WTC11 (cell line): Measurements from ENCODE around the gene CLDN9.

Experiments
- EMX1 ChIP-seq: fragments of 250-450 bp; sonication (Bioruptor Pico); IDR thresholded peaks from 2 replicates; pipeline ENCODE4 v1.8.0; 2021; ENCODE audit warnings: mild to moderate bottlenecking
- FOXJ3 ChIP-seq: sonication (generic); formaldehyde crosslinking; IDR thresholded peaks from 2 replicates; pipeline ENCODE4 v1.9.0; 2021; ENCODE audit warnings: missing genetic modification reagents, mild to moderate bottlenecking, borderline replicate concordance
- HMGA2 ChIP-seq: fragments of 250-450 bp; sonication (Bioruptor Pico); IDR thresholded peaks from 2 replicates; pipeline ENCODE4 v1.4.0; 2021; ENCODE audit warnings: mild to moderate bottlenecking, moderate library complexity
- JUN ChIP-seq: sonication (generic); formaldehyde crosslinking; IDR thresholded peaks from 2 replicates; pipeline ENCODE4 v1.8.0; 2023; ENCODE audit warnings: mild to moderate bottlenecking, missing genetic modification reagents
- SP1 ChIP-seq: sonication (generic); formaldehyde crosslinking; conservative IDR thresholded peaks from 2 replicates; pipeline ENCODE4 v1.8.1; 2022; ENCODE audit warnings: missing genetic modification reagents
- ZNF263 ChIP-seq: sonication (generic); formaldehyde crosslinking; IDR thresholded peaks from 2 replicates; pipeline ENCODE4 v1.8.1; 2022; ENCODE audit warnings: low read depth, mild to moderate bottlenecking, moderate library complexity, missing genetic modification reagents
- TF ChIP-seq, protein P1 (sequence below): fragments of 200-600 bp; IDR thresholded peaks from 2 replicates; pipeline ENCODE4 v1.8.0; 2022; ENCODE audit warnings: antibody characterized with exemption
- TF ChIP-seq, protein P2 (sequence below): sonication (generic); formaldehyde crosslinking; IDR thresholded peaks from 2 replicates; pipeline ENCODE4 v1.8.1; 2022; ENCODE audit warnings: missing genetic modification reagents, borderline replicate concordance
- TF ChIP-seq, protein P3 (sequence below): sonication (generic); formaldehyde crosslinking; IDR thresholded peaks from 2 replicates; pipeline ENCODE4 v1.8.1; 2023; ENCODE audit warnings: mild to moderate bottlenecking, moderate library complexity, missing genetic modification reagents
- TF ChIP-seq, protein P4 (sequence below): sonication (generic); formaldehyde crosslinking; conservative IDR thresholded peaks from 2 replicates; pipeline ENCODE4 v1.8.1; 2022; ENCODE audit warnings: mild to moderate bottlenecking, missing genetic modification reagents

DNA sequence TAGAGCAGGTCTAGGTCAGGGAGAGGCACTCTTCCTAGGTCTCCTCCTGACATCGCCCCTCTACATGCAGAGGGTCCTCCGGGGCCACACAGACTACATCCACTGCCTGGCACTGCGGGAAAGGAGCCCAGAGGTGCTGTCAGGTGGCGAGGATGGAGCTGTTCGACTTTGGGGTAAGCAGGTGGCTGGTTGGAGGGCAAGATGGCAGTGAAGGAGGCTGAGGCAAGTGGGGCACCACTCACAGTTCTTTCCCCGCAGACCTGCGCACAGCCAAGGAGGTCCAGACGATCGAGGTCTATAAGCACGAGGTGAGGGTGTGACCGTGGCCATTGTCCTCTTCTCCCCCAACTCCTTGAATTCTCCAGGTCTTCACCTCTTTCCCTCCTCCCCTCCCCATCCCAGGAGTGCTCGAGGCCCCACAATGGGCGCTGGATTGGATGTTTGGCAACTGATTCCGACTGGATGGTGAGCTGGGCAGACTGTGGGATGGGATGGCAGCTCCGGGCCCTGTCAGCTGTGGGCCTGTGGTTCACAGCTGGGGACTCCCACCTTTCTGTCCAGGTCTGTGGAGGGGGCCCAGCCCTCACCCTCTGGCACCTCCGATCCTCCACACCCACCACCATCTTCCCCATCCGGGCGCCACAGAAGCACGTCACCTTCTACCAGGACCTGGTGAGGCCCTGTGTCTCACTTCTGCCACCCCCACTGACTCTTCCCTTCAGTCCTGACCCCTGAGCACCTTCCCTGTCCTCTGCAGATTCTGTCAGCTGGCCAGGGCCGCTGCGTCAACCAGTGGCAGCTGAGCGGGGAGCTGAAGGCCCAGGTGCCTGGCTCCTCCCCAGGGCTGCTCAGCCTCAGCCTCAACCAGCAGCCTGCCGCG, 14.1 kb downstream of the CLDN9 start:
- TF ChIP-seq, protein P1, sequence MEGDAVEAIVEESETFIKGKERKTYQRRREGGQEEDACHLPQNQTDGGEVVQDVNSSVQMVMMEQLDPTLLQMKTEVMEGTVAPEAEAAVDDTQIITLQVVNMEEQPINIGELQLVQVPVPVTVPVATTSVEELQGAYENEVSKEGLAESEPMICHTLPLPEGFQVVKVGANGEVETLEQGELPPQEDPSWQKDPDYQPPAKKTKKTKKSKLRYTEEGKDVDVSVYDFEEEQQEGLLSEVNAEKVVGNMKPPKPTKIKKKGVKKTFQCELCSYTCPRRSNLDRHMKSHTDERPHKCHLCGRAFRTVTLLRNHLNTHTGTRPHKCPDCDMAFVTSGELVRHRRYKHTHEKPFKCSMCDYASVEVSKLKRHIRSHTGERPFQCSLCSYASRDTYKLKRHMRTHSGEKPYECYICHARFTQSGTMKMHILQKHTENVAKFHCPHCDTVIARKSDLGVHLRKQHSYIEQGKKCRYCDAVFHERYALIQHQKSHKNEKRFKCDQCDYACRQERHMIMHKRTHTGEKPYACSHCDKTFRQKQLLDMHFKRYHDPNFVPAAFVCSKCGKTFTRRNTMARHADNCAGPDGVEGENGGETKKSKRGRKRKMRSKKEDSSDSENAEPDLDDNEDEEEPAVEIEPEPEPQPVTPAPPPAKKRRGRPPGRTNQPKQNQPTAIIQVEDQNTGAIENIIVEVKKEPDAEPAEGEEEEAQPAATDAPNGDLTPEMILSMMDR: no peak
- TF ChIP-seq, protein P2, sequence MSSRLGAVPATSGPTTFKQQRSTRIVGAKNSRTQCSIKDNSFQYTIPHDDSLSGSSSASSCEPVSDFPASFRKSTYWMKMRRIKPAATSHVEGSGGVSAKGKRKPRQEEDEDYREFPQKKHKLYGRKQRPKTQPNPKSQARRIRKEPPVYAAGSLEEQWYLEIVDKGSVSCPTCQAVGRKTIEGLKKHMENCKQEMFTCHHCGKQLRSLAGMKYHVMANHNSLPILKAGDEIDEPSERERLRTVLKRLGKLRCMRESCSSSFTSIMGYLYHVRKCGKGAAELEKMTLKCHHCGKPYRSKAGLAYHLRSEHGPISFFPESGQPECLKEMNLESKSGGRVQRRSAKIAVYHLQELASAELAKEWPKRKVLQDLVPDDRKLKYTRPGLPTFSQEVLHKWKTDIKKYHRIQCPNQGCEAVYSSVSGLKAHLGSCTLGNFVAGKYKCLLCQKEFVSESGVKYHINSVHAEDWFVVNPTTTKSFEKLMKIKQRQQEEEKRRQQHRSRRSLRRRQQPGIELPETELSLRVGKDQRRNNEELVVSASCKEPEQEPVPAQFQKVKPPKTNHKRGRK (CRISPR knock-in tag): no peak
- TF ChIP-seq FOXJ3: no peak
- TF ChIP-seq EMX1 (CRISPR knock-in tag): no peak
- TF ChIP-seq, protein P3, sequence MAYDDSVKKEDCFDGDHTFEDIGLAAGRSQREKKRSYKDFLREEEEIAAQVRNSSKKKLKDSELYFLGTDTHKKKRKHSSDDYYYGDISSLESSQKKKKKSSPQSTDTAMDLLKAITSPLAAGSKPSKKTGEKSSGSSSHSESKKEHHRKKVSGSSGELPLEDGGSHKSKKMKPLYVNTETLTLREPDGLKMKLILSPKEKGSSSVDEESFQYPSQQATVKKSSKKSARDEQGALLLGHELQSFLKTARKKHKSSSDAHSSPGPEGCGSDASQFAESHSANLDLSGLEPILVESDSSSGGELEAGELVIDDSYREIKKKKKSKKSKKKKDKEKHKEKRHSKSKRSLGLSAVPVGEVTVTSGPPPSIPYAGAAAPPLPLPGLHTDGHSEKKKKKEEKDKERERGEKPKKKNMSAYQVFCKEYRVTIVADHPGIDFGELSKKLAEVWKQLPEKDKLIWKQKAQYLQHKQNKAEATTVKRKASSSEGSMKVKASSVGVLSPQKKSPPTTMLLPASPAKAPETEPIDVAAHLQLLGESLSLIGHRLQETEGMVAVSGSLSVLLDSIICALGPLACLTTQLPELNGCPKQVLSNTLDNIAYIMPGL (CRISPR knock-in tag): no peak; the same call in 1 of the 2 replicates
- TF ChIP-seq SP1 (CRISPR knock-in tag): no peak
- no peak for TF ChIP-seq JUN (CRISPR knock-in tag)
- no peak for TF ChIP-seq ZNF263 (CRISPR knock-in tag)
- TF ChIP-seq HMGA2 (CRISPR knock-in tag): no peak
- TF ChIP-seq, protein P4, sequence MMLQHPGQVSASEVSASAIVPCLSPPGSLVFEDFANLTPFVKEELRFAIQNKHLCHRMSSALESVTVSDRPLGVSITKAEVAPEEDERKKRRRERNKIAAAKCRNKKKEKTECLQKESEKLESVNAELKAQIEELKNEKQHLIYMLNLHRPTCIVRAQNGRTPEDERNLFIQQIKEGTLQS: no peak
